ENCODE data around the gene PPME1.

GRCh38 chr11:74288911-74289310 lies 117.8 kb downstream of the PPME1 start:
- TF ChIP-seq POLR2AphosphoS5 (IDR thresholded peaks at IDR 0.05; ENCODE audit: low read depth, low read length) = no peak
- TF ChIP-seq TAF1 (IDR thresholded peaks at IDR 0.05; ENCODE audit: borderline replicate concordance, insufficient read depth, low read length) = no peak
- TF ChIP-seq SIN3A (IDR thresholded peaks at IDR 0.05; ENCODE audit: borderline replicate concordance, insufficient read depth, low read length) = no peak
